GM19239 (cell line): ENCODE data around the gene SERPINE1.

Experiments used
- DNase-seq: peaks from one replicate; pipeline ENCODE4 v3.0.0; 2011; ENCODE audit warnings: low spot score; ENCODE audit not compliant: insufficient read length
- FAIRE-seq: peaks from 2 replicates; lab custom pipeline; 2011; peaks lifted over from hg19 to GRCh38; lab: Jason Lieb, UNC

The SERPINE1 gene

GRCh38 chr7:101166909-101167644 is 40.2 kb downstream of the SERPINE1 start:
- FAIRE-seq (no peak), DNase-seq (no peak)

DNA sequence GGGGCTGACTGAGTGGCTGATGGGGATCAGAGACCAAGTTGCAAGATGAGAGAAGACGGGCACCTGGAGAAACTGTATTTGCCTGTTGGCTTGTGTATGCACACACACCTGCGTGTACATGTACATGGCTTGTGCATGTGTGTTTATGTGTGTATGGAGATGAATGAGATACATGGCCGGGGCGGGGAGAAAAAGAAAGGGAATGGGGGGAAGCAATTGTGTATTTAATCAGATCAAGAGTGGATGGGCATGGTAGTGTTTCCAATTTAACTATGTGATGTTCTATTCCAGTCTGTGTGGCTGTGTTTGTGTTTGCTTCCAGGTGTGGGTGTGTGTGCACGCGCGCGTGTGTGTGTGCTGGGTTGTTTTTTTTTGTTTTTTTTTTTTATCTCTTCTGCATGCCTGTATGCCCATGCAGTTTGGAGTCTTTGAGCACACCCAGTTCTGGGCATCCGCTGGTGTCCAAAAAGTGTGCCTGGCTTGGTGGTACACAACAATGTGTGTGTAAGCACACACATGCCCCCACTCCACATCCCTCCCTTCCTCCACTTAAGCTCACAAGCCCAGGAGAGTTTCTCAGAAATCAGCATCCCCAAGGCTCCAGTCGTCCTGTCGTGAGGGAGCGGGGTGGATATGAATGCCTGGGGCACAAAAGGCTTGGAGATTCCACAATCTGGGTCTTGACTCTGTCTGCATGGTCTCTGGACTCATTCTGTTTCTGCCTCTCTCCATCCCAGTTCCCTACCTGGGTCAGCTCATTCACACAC is 40.9 kb downstream of the SERPINE1 start:
- FAIRE-seq (no peak), DNase-seq (no peak)

- FAIRE-seq: no peak
- DNase-seq: no peak
Measured at GRCh38 chr7:101168412-101169049, 41.6 kb downstream of the SERPINE1 start.

GRCh38 chr7:101169110-101169837 is 42.4 kb downstream of the SERPINE1 start:
- DNase-seq: no peak
- FAIRE-seq: peak; percentile 23

- FAIRE-seq (peak; percentile 88), DNase-seq (peak; percentile 77)
Measured at GRCh38 chr7:101169838-101170551, 43.1 kb downstream of the SERPINE1 start.

DNA sequence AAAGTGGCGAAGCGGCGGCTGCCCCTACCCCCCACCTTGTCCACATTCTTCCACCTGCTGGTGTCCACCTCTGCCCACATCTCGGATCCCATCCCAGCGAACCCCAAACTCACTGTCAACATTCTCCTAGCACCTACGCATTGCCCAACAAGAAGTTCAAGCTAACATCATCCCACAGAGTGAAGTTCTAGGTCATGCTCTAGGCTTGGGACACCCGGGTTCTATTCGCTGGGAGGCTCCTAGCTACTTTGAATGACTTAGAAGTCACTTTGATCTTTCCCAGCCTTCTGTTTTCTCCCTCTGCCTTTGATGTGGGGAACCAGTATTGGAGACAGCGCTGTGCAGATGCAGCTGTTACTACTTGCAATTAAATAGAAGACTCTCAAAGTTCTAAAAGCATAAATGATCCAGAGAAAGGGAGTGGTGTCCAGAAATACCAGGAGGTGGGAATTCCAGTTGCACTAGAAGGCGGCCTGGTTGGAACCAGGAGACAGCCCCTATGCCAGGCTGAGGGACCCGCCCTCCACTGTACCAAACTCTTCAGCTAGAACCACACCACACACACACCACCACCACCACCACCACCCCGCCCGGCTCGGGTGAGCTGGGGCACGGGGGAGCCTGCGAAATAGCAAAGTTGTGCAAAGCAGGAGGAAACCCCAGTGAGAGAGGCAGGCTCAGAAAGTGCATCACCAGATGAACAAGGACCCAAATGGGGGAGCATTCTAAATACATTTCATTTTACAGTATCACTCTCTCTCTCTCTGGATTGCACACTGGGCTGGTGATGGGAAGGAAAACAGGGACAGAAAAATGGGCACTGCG is 43.9 kb downstream of the SERPINE1 start:
- DNase-seq: no peak
- FAIRE-seq: no peak

DNA sequence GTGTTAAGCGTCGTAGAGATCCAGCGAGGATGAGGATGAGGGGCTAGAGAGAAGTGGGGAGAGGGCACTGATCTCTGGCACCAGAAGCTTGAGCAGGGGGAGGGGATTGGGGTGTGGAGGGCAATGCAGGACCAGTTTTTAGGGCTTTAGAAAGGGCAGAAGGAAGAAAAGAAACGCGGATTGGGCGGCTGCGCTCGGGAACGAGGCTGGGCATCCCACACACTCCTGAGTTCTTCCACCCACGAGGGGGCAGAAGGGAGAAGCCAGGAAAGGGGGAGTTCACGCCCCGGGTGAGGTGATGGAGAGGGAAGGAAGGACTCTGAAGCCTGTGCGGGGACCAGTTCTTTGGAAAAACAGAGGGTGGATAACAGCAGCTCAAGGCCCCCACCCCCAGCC is 44.5 kb downstream of the SERPINE1 start:
- no peak for FAIRE-seq
- DNase-seq: no peak

DNA sequence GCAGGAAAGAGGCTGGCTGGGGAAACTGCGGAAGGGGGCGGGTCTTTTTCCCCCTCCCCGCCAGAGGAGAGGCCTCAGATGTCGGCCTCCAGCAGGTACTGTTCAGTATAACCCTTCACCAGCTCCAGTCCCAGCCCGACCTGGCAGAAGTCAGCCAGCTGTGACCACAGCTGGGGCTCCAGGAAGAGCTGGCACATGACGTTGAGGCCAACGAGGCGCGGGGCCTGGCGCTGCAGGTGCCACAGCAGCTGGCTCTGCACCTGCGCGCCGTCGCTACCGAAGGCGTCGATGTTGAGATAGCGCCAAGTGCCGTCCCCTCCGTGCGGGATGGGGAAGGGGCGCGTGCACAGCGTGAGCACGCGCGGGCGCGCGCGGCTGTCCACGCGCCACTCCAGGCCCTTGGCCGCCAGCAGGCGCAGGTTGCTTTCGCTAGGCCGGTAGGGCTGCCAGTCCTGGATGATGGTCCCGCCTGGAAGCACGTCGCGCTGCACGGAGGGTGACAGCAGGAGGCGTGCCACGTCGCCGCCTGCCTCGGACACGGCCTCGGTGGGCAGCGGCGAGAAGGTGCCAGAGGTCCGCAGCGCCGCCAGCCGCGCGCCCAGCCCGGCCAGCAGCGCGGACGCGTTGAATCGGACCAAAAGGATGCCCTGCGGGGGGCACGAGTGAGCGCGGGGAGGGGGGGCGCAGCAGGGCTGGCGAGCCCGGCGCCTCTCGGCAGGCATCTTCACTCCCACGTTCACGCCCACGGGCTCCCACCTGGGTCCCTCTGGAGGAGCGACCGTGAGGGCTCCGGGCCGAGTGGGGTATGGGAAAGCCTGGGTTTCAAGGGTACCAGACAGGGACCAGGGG is 45.3 kb downstream of the SERPINE1 start:
- DNase-seq (no peak), FAIRE-seq (no peak)

GRCh38 chr7:101172854-101173751 is 46.2 kb downstream of the SERPINE1 start:
- FAIRE-seq: no peak
- DNase-seq: no peak

DNA sequence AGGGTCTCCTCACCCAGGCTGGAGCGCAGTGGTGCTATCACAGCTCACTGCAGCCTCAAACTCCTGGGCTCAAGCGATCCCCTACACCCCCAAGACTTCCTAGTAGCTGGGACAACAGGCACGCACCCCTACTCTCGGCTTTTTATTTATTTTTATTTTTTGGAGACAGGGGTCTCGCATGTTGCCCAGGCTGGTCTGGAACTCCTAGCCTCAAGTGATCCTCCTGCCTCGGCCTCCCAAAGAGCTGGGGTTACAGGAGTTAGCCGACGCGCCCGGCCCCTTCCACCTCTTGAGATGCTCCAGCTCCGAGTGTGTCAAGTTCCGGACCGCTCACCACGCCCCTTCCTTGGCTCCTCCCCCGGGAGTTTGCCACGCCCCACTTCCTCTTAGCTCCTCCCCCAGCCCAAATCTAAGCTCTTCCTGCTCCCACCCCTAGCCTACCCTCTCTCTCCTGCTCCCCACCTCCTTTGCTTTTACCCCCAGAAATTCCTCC is 46.9 kb downstream of the SERPINE1 start:
- FAIRE-seq: peak; percentile 44

GRCh38 chr7:101174322-101174854 is 47.5 kb downstream of the SERPINE1 start:
- FAIRE-seq (no peak), DNase-seq (no peak)

More for the DNA sequence above, 46.9 kb downstream of the SERPINE1 start:
- DNase-seq: peak; percentile 85

GRCh38 chr7:101175664-101176063 is 48.8 kb downstream of the SERPINE1 start:
- DNase-seq (no peak), FAIRE-seq (no peak)

DNA sequence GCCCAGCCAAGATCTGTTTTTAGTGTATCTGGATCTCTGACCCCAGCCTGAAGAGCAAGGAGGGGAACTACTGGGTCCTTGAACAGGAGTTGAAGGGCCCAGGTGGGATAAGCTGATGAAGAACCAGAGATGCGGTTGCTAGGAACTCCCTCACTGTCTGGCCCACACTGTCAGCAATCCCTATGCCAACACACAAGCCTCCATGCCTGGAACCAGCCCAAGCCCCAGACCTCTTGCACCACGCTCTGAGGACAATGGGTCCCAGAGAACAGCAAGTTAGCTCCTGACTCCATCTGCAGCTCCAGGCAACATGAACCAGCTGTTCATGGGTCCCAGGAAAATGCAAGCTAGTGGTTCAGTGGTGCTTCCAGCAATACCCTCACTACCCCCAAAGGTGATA is 50.7 kb downstream of the SERPINE1 start:
- FAIRE-seq: no peak

GRCh38 chr7:101179117-101179516 is 52.2 kb downstream of the SERPINE1 start:
- DNase-seq: no peak
- no peak for FAIRE-seq

More for the DNA sequence above, 50.7 kb downstream of the SERPINE1 start:
- no peak for DNase-seq

DNA sequence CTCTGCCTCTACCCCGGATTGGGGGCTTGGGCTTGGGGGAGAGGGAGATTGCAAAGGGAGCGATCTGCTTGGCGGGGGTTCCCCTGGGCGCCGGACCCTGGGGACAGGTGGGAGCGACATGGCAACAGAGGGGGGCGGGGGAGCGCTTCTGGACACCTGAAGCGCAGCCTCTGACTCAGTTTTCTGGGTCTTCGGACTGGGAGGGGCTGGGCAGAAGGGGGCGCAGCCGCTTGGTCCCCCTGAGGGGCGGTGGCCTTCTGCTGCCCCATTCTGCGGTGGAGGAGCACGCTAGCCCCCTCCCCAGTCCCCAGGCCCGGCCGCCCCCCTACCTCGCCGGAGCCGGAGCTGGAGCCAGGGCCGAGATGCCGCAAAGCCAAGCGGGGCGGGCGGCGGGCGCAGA is 52.8 kb downstream of the SERPINE1 start:
- FAIRE-seq: no peak
- DNase-seq: no peak

- DNase-seq (no peak), FAIRE-seq (no peak)
Measured at GRCh38 chr7:101180130-101180755, 53.3 kb downstream of the SERPINE1 start, which contains the start of gene NAT16. Gene NAT16, minus strand, starts transcription at chr7:101180293. Its CDS starts 5,486 bp downstream, at chr7:101174807.
